A549 (cell line): ENCODE measurements around the gene PARVB.

Experiments used
- EP300 ChIP-seq, 2 experiments: fragments of >200 bp; sonication (Bioruptor Twin); formaldehyde crosslinking; IDR thresholded peaks; 2 replicates in 1 of 2; 3 replicates in 1 of 2; pipeline ENCODE4 v1.6.1; 2016 to 2017
- HOXA7 ChIP-seq: fragments of 250-450 bp; sonication (Bioruptor Pico); IDR thresholded peaks from 2 replicates; pipeline ENCODE4 v1.5.0; 2020; ENCODE audit warnings: mild to moderate bottlenecking, moderate library complexity
- JUN ChIP-seq, 2 experiments: fragments of >200 bp; sonication (Bioruptor Twin); formaldehyde crosslinking; IDR thresholded peaks; 2 replicates in 1 of 2; 3 replicates in 1 of 2; pipeline ENCODE4 v1.6.1; 2016 to 2017
- KDM5A ChIP-seq: fragments of 200-600 bp; sonication (generic); IDR thresholded peaks from 2 replicates; pipeline ENCODE4 v1.6.1; 2016; ENCODE audit warnings: antibody characterized with exemption, mild to moderate bottlenecking
- MAFK ChIP-seq: fragments of 450-650 bp; IDR thresholded peaks from 2 replicates; pipeline ENCODE4 v1.6.1; 2014; ENCODE audit not compliant: partially characterized antibody
- NPAS2 ChIP-seq: fragments of 250-450 bp; sonication (Bioruptor Pico); IDR thresholded peaks from 2 replicates; pipeline ENCODE4 v1.8.0; 2022; ENCODE audit warnings: mild to moderate bottlenecking, moderate library complexity, borderline replicate concordance
- RNF2 ChIP-seq: fragments of 200-600 bp; sonication (generic); IDR thresholded peaks from 2 replicates; pipeline ENCODE4 v1.6.1; 2016; ENCODE audit warnings: low read depth, mild to moderate bottlenecking, antibody characterized with exemption, moderate library complexity, borderline replicate concordance
- ZC3H11A ChIP-seq: fragments of 450-650 bp; IDR thresholded peaks from 2 replicates; pipeline ENCODE4 v1.6.1; 2014; ENCODE audit warnings: antibody characterized with exemption, mild to moderate bottlenecking
- TF ChIP-seq, protein P1 (sequence below): fragments of >200 bp; sonication (Bioruptor Twin); formaldehyde crosslinking; IDR thresholded peaks from 3 replicates; pipeline ENCODE4 v1.5.1; 2016
- TF ChIP-seq, protein P2 (sequence below): IDR thresholded peaks from 2 replicates; pipeline ENCODE4 v1.6.1; 2012
- TF ChIP-seq, protein P3 (sequence below): fragments of 450-650 bp; IDR thresholded peaks from 2 replicates; pipeline ENCODE4 v1.6.1; 2014; ENCODE audit warnings: antibody characterized with exemption

DNA sequence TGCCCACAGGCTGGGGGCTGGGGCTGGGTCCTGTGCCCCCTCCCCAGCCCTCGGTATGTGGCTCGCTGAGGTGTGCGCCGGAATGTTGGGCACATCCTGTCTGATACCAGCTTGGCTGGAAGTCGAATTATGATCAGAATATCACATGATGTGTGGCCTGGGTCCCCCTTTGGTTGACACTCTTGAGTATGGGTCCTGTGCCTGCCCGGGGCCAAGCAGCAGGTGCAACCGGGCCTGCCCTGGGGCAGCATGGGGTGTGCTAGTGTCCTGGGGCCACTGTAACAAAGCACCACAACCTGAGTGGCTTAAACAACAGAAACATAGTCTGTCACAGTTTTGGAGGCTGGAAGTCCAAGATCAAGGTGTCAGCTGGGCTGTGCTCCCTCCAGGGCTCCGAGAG, 52.7 kb downstream of the PARVB start:
- TF ChIP-seq, protein P1, sequence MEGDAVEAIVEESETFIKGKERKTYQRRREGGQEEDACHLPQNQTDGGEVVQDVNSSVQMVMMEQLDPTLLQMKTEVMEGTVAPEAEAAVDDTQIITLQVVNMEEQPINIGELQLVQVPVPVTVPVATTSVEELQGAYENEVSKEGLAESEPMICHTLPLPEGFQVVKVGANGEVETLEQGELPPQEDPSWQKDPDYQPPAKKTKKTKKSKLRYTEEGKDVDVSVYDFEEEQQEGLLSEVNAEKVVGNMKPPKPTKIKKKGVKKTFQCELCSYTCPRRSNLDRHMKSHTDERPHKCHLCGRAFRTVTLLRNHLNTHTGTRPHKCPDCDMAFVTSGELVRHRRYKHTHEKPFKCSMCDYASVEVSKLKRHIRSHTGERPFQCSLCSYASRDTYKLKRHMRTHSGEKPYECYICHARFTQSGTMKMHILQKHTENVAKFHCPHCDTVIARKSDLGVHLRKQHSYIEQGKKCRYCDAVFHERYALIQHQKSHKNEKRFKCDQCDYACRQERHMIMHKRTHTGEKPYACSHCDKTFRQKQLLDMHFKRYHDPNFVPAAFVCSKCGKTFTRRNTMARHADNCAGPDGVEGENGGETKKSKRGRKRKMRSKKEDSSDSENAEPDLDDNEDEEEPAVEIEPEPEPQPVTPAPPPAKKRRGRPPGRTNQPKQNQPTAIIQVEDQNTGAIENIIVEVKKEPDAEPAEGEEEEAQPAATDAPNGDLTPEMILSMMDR, result no peak
- TF ChIP-seq, protein P2, sequence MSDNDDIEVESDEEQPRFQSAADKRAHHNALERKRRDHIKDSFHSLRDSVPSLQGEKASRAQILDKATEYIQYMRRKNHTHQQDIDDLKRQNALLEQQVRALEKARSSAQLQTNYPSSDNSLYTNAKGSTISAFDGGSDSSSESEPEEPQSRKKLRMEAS, result no peak
- no peak for TF ChIP-seq KDM5A
- no peak for TF ChIP-seq JUN (IDR thresholded peaks at IDR 0.05)
- TF ChIP-seq, protein P3, sequence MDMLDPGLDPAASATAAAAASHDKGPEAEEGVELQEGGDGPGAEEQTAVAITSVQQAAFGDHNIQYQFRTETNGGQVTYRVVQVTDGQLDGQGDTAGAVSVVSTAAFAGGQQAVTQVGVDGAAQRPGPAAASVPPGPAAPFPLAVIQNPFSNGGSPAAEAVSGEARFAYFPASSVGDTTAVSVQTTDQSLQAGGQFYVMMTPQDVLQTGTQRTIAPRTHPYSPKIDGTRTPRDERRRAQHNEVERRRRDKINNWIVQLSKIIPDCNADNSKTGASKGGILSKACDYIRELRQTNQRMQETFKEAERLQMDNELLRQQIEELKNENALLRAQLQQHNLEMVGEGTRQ, result no peak
- no peak for TF ChIP-seq EP300 (IDR thresholded peaks at IDR 0.05)
- TF ChIP-seq MAFK, result no peak
- TF ChIP-seq HOXA7 (CRISPR knock-in tag), result no peak
- no peak for TF ChIP-seq NPAS2 (CRISPR knock-in tag)
- TF ChIP-seq ZC3H11A, result no peak
- no peak for TF ChIP-seq RNF2
